Measurements from ENCODE around the gene LRPPRC.
A peak's percentile ranks its signal among the peaks of the same experiment; 100 is the strongest.

Gene LRPPRC

DNA sequence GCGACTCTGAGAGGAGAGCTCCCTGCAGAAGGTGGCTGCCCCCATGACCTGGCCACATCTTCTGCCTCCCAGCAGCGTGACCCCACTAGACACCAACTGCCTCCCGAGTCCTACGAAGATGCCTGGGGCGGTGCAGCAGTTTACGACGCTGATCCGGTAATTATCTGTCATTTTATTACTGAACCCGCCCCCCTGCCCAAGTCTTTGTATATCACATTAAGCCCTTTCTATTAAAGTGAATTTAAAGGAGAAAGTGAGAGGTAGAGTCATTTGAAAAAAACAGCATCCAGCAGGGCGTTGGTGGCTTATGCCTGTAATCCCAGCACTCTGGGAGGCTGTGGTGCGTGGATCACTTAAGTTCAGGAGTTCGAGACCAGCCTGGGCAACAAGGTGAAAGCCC lies 123.6 kb downstream of the LRPPRC start:
- FAIRE-seq: peak; percentile 20
- no peak for DNase-seq (ENCODE audit: low spot score)

DNA sequence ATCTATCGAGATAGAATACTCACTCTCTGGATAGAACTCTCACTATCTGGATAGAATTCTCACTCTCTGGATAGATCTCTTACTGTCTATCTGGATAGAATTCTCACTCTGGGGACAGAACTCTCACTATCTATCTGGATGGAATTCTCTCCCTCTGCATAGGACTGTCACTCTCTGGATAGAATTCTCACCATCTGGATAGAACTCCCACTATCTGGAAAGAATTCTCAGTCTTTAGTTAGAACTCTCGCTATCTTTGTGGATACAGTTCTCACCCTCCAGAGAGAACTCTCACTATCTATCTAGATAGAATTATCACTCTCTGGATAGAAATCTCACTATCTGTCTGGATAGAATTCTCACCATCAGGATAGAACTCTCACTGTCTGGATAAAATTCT lies 140.5 kb downstream of the LRPPRC start:
- FAIRE-seq (no peak), DNase-seq (ENCODE audit: low spot score) (no peak)

DNA sequence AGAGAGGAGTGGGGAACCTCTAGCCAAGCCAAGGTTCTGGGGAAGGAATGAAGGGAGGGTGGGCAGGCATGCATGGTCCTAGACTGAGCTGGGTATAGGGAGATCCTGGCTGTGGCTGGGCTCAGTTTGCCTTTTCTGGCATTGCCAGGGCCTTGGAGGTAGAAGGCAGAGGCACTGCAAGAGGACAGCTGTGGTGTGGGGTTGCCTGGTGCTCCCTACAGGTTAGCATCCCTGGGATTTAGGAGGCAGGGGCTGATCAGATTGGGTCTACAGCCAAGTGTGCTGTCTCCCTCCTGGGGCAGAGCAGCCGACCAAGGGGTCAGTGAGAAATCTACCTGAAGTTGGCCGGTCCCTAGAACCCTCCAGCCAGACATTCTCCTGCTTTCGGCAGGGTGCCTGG lies 141.1 kb downstream of the LRPPRC start:
- no peak for FAIRE-seq
- peak; percentile 0 for DNase-seq (ENCODE audit: low spot score)

DNA sequence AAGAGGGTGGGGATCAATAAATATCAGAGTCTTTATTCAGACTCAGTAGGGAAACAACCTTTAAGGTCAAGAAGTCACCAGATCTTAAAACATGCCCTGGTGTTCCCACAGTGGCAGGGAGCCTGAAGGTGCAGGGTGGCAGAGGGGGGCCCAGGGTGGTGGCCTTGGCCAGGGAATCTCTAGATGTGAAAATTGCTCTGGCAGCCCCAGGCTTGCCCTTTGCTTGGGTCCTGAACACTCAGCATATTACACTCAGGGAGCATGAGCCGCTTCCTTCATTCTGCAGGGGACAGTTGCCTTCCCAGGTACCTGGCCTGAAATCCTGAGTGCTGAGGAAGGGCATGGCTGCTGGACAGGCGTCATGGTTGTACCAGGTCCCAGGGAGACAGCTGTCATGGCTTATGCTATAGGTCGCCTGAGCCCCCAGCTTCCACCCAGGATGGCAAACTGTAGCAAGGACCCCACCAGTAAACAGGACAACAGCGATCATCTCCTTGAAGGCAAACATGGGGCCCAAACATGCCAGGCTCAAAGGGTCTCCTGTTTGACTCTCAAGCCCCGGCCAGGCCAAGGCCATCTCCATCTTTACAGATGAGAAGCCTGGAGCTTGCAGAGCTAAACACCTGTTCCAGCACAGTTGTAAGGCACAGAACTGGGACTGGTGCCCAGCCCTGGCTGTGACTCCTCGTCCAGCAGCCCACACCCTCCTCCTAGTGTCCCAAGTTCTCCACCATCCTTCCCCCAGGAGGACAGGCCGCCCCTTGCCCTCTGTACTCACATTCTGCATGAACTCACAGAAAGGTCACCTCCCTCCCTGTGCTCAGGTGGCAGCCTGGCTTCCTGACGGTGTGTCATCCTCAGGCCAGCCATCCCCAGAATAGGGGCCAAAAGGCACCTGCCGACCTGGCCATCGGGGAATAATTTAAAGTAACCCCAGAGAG lies 142.4 kb downstream of the LRPPRC start:
- FAIRE-seq (peak; percentile 46), DNase-seq (ENCODE audit: low spot score) (peak; percentile 1)

GRCh38 chr2:43852196-43852730 lies 143.5 kb downstream of the LRPPRC start:
- no peak for FAIRE-seq
- no peak for DNase-seq (ENCODE audit: low spot score)

DNA sequence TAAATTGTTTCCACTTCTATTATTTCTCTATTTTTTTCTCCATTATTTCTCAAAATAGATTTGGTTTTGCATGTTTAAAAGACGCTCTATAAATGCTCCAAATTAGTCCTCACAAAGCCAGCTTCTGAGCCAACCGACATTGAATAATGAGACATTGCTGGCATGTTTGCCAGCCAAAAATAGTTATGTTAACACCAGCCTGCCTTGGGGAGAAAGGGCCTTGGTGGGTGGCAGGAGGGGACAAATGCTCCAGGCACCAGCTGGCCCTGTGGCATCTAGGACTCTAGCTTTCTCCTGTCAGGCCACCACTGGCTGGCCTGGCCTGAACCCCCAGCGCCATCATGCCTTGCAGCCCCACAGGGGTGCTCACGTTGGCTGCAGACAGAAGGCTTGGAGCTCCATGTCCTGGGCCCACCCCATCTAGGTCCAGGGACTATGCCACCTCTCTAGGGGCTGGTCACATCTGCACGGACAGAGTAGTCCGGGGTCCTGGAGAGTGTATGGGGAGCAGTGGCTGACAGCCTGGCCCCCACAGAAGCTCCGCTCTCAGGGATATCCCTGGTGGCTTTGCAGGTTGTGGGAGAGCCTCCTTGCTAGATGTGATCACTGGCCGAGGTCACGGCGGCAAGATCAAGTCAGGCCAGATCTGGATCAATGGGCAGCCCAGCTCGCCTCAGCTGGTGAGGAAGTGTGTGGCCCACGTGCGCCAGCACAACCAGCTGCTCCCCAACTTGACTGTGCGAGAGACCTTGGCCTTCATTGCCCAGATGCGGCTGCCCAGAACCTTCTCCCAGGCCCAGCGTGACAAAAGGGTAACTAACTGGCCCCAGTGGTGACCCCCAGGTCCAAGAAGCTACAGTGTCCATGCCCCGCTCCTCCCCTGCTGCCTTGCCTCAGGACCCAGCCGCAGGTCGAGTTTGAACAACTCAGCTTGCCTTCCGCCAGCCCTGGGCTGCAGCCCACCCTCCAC lies 144.5 kb downstream of the LRPPRC start:
- FAIRE-seq: no peak
- DNase-seq (ENCODE audit: low spot score): peak; percentile 1

DNA sequence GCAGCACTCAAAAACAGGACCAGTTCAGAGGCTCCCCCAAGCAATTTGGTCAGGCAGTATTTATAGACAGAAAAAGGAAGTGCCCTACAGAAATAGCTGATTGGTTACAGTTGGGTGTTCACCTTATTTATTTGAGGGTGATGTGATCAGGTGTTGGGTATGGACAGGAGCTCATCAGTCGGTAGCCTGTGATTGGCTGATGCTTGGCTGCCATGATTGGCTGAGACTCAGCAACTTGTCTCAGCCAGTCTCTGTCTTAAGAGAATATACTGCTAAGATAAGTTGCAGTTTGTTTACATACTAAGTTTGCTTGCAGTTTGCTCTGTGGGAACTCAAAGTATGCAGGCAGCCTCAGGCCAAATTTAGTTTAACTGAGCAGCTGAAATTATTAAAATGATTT lies 147.6 kb downstream of the LRPPRC start:
- DNase-seq (ENCODE audit: low spot score) (peak; percentile 1), FAIRE-seq (no peak)

DNA sequence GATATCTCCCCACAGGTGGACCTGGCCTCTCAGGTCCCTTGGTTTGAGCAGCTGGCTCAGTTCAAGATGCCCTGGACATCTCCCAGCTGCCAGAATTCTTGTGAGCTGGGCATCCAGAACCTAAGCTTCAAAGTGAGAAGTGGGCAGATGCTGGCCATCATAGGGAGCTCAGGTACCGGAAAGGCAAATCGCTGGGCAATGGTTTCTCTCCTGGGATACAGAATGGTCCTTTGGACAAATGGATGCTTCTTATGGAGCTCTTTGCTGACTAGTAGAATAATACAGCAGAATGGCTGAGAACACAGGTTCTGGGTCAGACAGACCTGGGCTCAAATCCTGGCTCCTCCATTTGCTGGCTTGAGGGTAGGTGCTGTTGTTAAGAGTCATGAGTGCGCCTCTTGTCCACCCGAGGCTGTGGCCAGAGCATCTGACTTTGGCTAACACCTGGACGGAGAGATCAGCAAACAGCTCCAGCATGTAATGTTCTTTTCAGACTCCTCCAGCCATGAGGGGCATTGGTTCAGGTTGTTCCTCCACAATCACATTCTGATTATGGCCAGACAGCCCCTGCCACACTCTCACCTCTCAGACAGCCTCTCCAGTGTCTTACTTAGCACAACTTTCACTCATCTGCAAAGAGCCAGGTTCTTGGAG lies 149.5 kb downstream of the LRPPRC start:
- DNase-seq (ENCODE audit: low spot score): peak; percentile 2
- FAIRE-seq: no peak

- FAIRE-seq (no peak), DNase-seq (ENCODE audit: low spot score) (peak; percentile 0)
These were observed 150.6 kb downstream of the LRPPRC start for GRCh38 chr2:43845181-43845580.

GRCh38 chr2:43842866-43843226 lies 152.9 kb downstream of the LRPPRC start:
- FAIRE-seq (no peak), DNase-seq (ENCODE audit: low spot score) (no peak)

DNA sequence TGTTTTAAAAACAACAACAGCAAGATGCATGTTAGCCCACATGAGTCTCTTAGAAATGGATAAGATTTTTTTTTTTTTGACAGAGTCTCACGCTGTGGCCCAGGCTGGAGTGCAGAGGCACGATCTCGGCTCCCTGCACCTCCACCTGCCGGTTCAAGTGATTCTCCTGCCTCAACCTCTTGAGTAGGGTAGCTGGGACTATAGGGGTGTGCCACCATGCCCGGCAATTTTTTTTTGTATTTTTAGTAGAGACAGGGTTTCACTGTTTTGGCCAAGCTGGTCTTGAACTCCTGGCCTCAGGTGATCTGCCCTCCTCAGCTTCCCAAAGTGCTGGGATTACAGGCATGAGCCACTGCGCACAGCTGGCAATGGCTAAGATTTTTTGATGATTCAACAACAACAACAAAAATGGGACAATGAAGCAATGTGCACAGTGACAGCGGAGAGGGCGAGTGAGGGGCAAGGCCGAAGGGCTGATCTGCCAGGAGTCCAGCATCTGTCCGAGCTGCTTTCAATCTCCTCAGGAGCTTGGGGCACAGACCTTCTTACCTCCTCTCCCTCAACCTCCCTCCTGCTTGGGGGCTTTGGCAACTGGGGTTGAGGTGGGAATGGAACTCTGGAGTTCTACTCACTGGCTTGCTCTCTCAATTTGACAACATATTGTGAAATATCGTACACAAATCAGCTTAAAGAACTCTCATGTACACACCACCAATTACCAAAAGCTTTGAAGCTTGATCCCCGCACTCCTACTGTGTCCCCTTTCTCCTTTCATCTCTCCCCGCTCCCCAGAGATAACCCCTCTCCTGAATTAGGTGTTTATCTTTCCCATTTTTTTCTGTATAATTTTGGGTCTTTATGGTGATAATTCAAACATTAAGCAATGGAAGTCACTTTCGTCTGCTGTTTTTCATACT lies 153.6 kb downstream of the LRPPRC start:
- DNase-seq (ENCODE audit: low spot score) (peak; percentile 1), FAIRE-seq (no peak)

DNA sequence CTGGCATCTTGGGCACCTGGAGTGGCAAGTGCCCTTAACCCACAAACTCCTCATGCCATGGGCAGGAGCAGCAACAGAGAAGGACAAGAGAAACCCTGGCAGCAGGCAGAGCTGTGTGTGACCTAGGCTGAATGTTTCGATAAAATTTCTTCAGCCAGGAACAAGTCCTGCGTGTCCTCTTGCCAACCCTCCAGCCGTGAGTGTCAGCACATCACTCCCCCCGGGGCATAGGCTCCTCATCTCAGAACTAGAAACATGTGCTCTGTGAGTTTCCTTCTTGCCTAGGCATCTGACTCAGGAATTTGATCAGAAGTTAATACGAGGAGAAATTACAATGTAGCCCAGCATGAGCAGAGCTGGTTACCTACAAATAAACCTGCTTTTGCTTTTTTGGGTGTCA lies 154.8 kb downstream of the LRPPRC start:
- peak; percentile 1 for DNase-seq (ENCODE audit: low spot score)
- no peak for FAIRE-seq

DNA sequence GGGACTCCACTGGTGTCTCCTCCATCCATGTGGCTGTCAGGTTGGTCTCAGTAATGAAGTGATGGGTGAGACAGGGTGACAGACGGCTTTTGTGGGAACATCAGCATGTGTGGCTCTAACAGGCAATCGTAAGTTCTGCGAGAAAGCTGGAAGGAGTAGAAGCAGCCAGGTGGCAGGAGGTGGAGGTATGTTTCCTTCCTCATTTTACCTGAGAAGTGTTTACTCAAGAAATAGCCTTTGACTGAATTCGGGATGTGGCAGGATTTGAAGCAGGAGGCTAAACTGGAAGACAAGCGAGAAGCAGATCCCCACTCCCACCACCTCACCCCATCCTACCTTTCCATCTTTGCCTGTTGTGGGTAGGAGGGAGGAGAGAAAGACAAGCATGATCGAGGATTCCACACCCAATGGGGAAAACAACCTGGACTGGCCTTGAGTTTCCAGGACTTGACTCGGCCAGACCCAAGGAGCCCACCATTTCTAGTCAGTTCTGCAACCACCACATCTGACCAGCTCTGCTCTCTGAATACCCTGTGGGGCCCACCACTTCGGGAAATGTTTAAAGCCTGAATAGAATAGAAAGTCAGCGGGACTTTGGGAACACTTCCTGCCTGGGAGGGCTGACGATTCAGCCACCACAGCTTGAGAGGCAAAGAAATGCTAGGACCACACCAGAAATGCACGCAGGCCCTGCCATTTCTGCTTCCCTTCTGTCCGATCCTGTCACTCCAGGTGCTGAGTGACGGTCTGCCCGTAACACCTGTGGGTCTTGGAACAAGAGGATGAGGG lies 155.8 kb downstream of the LRPPRC start:
- FAIRE-seq: peak; percentile 62
- DNase-seq (ENCODE audit: low spot score): peak; percentile 2

- FAIRE-seq (peak; percentile 62), DNase-seq (ENCODE audit: low spot score) (no peak)
These were observed 157.1 kb downstream of the LRPPRC start, which contains the start of the genes ABCG5 and ABCG8 for GRCh38 chr2:43838560-43839267. TSS of gene ABCG5 (minus strand) at chr2:43838839. CDS start at chr2:43838679, 160 bp downstream. TSS of gene ABCG8 (plus strand) at chr2:43838971. CDS start at chr2:43839054, 83 bp downstream.

GRCh38 chr2:43837831-43838559 lies 157.8 kb downstream of the LRPPRC start:
- FAIRE-seq: no peak
- DNase-seq (ENCODE audit: low spot score): no peak

DNA sequence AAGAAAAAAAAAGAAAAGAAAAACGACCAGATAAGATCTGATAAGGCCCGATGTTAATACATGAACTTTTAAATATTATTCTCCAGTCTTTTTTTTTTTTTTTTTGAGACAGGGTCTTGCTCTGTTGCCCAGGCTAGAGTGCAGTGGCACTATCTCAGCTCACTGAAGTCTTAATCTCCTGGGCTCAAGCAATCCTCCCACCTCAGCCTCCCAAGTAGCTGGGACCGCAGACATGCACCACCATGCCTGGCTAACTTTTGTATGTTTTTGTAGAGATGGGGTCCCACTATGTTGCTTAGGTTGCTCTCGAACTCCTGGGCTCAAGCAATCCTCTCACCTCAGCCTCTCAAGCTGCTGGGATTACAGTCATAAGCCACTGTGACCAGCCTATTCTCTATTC lies 158.8 kb downstream of the LRPPRC start:
- DNase-seq (ENCODE audit: low spot score): no peak
- no peak for FAIRE-seq
